Left renal pelvis (tissue), 4 donors: ENCODE results near the gene IDUA. TPM values are rescaled to one million over a fixed set of nuclear protein-coding genes. Genes with fewer than 3 reads are reported as not detected.

Experiments
- DNase-seq, 4 donors: peaks; one replicate each; pipeline ENCODE4 v3.0.0-alpha.2; 2013; ENCODE audit warnings: low read depth in 4 of 4, low spot score in 3 of 4
- polyA plus RNA-seq, 4 donors: library from polyadenylated mRNA; unstranded; fragments of 120-200 nt; gene quantifications; one replicate each; pipeline ENCODE4 v1.2.1, GENCODE V29; 2013; ENCODE audit not compliant: insufficient read length in 4 of 4

Gene IDUA
- polyA plus RNA-seq, 4 donors = 12.9 to 20.5 (median 15.8) TPM

DNA sequence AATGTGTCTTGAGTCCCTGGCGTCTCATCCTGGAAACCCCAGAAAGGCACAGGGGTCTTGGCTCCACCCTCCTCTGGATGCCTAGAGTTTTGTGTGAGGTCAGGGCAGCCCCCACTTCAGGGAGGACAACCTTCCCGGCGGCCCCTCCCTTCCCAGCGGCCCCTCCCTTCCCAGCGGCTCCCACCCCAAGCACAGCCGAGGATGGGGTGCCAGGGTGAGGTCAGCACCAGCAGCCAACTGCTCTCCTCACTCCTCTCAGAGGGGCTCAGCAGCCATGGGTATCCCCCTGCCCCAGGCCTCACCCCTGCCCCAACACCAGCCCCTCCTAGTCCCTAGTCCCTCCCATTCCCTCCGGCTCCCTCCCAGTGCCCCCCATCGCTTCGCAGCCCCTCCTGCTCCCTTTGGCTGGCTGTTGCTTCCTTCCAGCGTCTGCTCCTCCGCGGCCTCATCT, 30.9 kb upstream of the IDUA start:
- DNase-seq = no peak

DNA sequence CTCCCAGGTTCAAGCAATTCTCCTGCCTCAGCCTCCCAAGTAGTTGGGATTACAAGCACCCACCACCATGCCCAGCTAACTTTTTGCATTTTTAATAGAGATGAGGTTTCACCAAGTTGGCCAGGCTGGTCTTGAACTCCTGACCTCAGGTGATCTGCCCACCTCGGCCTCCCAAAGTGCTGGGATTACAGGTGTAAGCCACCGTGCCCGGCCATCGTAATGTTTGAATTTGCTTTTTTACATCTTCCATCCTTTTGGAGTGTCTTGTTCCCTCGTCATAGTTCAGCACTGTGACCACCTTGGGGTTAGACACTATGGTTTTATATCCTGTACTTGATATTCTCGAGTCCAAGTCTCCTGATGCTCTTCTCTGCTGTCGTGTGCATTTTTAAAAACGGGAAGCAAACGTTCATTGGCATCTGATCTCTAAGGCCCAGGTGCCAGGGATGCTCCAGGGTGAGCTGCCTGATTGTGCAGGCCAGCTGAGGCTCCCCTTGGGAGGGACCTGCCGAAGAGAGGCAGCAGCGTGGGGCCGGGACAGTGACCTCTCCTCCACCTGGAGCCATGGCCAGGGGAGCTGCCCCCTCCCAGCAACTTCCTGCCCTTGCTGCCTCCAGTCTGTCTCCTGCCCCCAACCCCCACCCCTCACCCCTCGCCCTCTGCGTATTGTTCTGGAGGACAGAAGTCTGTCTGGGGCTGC, 30.2 kb upstream of the IDUA start:
- no peak for DNase-seq

- DNase-seq = no peak
Observed at GRCh38 chr4:957231-957580, 29.6 kb upstream of the IDUA start.

DNA sequence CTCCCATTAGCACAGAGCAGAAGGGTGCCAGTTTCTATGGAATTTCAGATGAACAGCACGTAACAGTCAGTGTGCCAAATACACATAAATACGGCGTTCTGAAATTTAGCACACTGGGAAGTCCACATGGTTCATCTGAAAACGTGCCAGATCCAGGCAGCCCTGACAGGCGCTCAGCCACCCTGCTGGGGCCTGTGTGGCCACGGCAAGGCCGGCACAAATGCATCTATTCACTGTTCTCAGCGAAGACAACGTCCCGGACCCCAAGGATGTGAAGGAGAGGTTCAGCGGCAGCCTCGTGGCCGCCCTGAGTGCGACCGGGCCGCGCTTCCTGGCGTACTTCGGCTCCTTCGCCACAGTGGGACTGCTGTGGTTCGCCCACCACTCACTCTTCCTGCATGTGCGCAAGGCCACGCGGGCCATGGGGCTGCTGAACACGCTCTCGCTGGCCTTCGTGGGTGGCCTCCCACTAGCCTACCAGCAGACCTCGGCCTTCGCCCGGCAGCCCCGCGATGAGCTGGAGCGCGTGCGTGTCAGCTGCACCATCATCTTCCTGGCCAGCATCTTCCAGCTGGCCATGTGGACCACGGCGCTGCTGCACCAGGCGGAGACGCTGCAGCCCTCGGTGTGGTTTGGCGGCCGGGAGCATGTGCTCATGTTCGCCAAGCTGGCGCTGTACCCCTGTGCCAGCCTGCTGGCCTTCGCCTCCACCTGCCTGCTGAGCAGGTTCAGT, 29.1 kb upstream of the IDUA start:
- DNase-seq = no peak

- DNase-seq = no peak
Observed at GRCh38 chr4:958314-958665, 28.6 kb upstream of the IDUA start.

GRCh38 chr4:958696-959337, 28.0 kb upstream of the IDUA start:
- DNase-seq = no peak

DNA sequence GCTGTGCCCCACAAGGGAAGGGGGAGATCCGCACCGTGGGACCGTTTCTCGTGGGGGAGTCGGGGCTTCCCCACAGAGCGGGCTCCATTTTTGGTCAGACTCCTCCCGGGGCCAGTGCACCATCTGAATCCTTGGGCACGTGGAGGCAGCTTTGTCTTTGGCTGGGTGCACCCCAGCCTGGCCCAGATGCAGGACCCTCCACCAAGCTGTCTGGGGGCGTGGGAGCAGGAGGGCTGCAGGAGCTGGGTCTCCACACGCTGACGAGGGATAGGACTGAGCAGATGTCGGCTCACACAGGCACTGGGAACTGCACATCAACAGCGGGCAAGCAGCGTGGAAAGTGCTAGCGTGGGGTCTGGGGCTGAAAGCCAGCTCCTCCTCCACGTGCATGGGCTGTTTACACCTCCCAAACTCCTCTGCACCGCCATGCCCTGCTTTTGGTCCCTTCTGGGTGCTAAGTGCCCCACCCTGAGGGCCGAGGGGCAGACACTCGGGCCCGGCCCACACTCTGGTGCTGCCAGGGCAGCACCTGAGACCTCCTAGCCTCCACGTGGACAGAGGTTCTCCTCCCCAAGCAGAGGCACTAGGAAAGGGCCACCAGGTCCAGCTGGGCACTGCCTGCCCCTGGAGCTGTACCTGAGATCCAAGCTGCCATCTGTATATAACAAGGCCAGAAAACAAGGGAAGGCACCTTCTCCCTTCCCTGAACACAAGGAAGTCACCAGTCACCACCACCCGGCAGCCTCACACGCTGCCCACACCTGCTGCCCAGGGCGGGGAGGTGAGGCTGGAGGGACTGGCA, 27.3 kb upstream of the IDUA start:
- no peak for DNase-seq

GRCh38 chr4:960140-960635, 26.7 kb upstream of the IDUA start:
- no peak for DNase-seq

DNA sequence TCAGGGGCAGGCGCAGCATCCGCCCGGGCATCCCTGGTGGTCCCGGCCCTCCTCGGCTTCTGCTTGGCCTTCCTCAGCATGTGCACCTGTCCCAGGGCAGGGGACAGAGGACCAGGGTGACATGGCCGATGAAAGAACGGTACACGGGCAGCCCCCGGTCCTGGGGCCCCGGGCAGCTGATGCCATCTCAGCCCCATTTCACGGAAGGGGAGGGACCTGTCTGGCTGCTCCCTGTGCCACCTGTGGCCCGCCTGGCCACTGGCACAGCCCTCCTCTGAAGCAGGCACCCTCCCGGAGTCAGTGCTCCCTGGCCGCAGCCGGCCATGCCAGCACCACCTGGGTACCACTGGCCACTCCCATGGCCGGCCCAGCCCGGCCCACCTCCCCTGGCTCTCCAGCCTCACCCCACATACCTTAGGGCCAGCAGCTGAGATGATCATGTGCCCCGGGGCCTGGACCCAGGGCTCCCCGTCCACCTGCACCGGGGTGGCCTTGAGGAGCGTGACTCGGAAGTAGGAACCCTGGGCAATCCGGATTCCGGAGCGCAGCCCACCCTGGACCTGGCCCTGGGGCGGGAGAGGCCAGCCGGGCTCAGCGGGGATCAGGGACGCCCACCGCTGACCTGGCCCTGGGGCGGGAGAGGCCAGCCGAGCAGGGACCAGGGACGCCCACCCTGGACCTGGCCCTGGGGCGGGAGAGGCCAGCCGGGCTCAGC, 26.1 kb upstream of the IDUA start:
- no peak for DNase-seq

DNA sequence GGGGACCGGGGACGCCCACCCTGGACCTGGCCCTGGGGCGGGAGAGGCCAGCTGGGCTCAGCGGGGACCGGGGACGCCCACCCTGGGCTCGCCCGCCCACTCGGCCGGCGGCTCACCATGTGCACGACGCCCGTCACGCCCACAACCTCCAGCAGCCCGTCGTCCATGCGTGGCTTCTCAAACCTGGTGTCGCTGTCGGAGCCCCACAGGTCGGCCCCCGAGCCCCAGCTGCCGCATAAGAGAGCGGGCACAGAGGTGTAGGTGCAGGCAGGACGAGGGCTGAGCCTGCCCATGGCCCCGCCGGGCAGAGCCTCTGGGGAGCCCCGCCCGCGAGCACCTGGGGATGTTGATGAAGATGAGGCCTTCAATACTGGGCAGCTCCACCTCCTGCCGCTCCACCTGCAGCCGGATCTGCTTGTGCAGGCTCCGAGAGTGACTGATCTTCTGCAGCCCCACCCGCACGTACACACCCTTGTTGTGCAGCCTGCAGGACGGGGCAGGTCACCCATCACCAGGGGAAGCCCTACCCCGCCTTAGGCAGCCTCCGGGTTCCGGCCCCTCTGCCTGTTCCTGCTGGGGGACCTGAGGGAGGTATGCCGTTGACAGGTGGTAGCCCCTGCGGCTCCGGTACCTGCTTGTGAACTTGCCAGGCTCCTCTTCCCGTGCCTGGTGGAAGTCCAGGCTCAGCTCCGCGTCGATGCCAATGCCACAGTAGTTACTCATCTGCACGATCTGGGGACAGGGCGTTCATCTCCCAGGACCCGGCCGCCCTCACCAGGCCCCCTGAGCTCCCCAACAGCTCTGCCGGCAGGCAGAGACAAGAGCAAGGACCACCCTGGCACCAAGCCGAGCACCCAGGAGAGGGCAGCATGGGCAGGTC, 25.3 kb upstream of the IDUA start:
- DNase-seq = no peak

GRCh38 chr4:962231-963208, 24.3 kb upstream of the IDUA start:
- DNase-seq = no peak

GRCh38 chr4:963276-964225, 23.3 kb upstream of the IDUA start:
- DNase-seq = no peak

DNA sequence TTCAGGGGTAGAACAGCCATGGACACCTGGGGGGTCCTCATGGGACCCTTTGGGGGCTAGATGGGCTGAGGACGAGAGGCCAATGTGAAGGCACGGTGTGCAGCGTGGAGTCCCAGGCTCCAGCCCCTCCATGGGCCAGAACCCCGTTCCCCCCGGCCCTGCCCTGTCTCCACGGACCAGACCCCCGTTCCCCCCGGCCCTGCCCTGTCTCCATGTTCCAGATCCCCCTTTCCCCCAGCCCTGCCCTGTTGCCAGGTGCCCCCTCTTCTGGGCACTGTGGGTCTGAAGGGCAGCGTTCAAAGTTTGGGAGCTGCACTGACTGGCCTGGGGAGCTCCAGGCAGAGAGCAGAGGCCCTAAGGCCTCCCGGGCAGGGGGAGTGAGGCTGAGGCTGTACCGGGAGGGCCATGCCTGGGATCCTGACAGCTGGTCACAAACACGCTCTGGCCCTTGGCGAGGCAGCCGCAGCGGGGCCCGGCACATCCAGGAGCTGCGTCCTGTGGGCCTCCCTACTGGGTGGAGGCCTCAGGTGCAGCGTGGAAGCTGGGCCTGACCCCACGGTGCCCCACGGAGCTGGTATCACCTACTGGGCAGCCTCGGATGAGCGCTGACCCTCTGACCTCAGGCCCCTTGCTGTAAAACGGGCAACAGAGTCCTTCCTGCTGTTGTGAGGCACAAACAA, 22.4 kb upstream of the IDUA start:
- no peak for DNase-seq

DNA sequence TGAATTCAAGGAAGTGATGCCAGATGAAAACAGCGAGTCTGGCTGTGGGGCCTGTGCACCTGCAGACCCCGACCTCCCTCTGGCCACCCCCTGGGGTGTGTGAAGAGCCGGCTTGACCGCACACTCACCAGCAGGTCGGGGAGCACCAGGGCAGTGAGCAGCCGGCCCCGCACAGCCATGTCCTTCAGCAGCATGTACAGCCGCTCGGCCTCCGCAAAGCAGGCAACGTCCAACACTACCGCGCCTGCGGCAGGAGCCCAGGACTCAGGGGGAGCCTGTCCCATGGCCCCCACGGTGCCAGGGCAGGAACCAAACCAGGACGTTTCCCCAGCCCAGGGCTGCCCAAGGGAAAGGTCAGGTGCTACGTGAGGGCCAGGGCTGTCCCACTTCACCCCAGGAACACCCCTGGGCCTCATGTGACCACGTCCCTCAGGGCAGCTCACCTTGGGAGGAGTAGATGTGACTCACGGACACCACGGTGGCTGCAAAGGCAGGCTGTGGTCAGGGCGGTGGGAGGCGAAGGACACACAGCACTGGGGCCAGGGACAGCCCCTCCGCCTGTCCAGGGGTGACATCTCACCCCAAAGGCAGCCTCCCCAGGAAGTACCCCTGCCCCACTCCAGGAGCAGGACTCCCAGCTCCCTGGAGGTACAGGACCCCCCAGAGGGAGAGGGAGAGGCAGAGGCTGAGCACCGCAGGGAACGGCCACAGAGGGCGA, 21.6 kb upstream of the IDUA start:
- no peak for DNase-seq

DNA sequence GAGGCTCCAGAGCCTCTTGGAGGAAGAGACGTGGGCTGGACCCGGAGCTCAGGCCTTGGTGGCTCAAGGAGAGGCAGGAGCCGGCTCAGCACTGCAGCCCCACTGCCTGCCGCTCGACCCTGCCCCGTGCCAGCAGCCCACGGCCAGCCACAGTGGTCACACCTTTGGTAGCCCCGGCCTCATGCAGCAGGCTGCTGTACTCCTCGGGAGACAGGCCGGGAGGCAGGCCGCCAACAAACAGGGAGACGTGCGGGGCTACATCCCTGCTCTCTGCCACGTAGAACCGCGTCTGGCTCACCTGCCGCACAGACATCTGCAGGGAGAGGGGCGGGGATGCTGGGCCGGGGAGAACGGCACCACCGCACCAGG, 21.1 kb upstream of the IDUA start:
- no peak for DNase-seq
